Caco-2 (cell line): ENCODE results near the gene ACTR1A. TPM values are rescaled to one million over a fixed set of nuclear protein-coding genes. Genes with fewer than 3 reads are reported as not detected.

Experiments used
- BruUV-seq: library from RNA; stranded (reverse); fragments of 400-500 nt; replicated peaks from 2 replicates; lab custom pipeline; 2021; lab: Mats Ljungman, UMichigan
- CTCF ChIA-PET: fragments of 300-600 bp; sonication (Branson Sonifier 250); formaldehyde crosslinking; loops from one replicate; lab custom pipeline; 2022; ENCODE audit warnings: antibody characterized with exemption; lab: Charles Lee
- POLR2A ChIA-PET: fragments of 300-600 bp; sonication (Branson Sonifier 250); formaldehyde crosslinking; loops from one replicate; lab custom pipeline; 2022; ENCODE audit warnings: antibody characterized with exemption; lab: Charles Lee
- DNase-seq, 2 experiments: peaks; one replicate each; pipeline versions ENCODE4 v3.0.0 to v3.0.0-alpha.2; 2020 to 2022
- H3K27me3 ChIP-seq: replicated peaks from 2 replicates; pipeline ENCODE4 v1.6.0; 2011; ENCODE audit warnings: low read length; ENCODE audit not compliant: control insufficient read depth, insufficient read depth
- H3K36me3 ChIP-seq: 2 replicates; pipeline ENCODE4 v1.5.1; 2011; ENCODE audit warnings: low read length; ENCODE audit not compliant: control insufficient read depth, insufficient read depth
- H3K4me1 ChIP-seq: fragments of 250-450 bp; sonication (Bioruptor Pico); 2 replicates; pipeline ENCODE4 v1.5.1; 2020; ENCODE audit warnings: mild to moderate bottlenecking
- H3K4me3 ChIP-seq: 2 replicates; pipeline ENCODE4 v1.5.1; 2011; ENCODE audit warnings: low read depth, mild to moderate bottlenecking, control low read depth, low read length
- H3K9me3 ChIP-seq: fragments of 250-450 bp; sonication (Bioruptor Pico); 2 replicates; pipeline ENCODE4 v1.5.1; 2020; ENCODE audit warnings: mild to moderate bottlenecking, moderate library complexity
- H3K27ac Mint-ChIP-seq: one replicate; pipeline ENCODE4 v1.8.0; 2022; ENCODE audit warnings: mixed read lengths; ENCODE audit not compliant: unreplicated experiment
- H3K27me3 Mint-ChIP-seq: one replicate; pipeline ENCODE4 v1.8.0; 2022; ENCODE audit warnings: mixed read lengths; ENCODE audit not compliant: insufficient read depth, unreplicated experiment
- H3K36me3 Mint-ChIP-seq: one replicate; pipeline ENCODE4 v1.8.0; 2022; ENCODE audit warnings: mild to moderate bottlenecking, mixed read lengths; ENCODE audit not compliant: insufficient read depth, unreplicated experiment
- H3K4me1 Mint-ChIP-seq: one replicate; pipeline ENCODE4 v1.8.0; 2022; ENCODE audit warnings: low read depth, mixed read lengths; ENCODE audit not compliant: unreplicated experiment
- H3K4me3 Mint-ChIP-seq: one replicate; pipeline ENCODE4 v1.8.0; 2022; ENCODE audit warnings: mild to moderate bottlenecking, moderate library complexity, mixed read lengths; ENCODE audit not compliant: unreplicated experiment
- H3K9me3 Mint-ChIP-seq: one replicate; pipeline ENCODE4 v1.8.0; 2022; ENCODE audit warnings: mixed read lengths; ENCODE audit not compliant: unreplicated experiment
- intact Hi-C: fragments of 100-400 bp; cut with micrococcal nuclease; formaldehyde crosslinking; loops from one replicate; pipeline ENCODE4 v1.10.0; 2022; ENCODE audit not compliant: unreplicated experiment
- total RNA-seq: library from RNA; stranded (reverse); gene quantifications from 2 replicates; pipeline ENCODE4 v1.2.3, GENCODE V29; 2022
- TF ChIP-seq, protein P1 (sequence below), 2 experiments: fragments of 200-600 bp in 1 of 2; IDR thresholded peaks; 1 replicate in 1 of 2; 2 replicates in 1 of 2; pipeline versions ENCODE4 v1.5.1 to v1.8.0; 2011 to 2022; ENCODE audit warnings: antibody characterized with exemption in 1 of 2, control low read depth in 1 of 2, inconsistent platforms in 1 of 2, low read depth in 1 of 2, low read length in 1 of 2, mild to moderate bottlenecking in 1 of 2, moderate library complexity in 1 of 2; ENCODE audit not compliant: insufficient read depth in 1 of 2, severe bottlenecking in 1 of 2, unreplicated experiment in 1 of 2

ACTR1A gene
- total RNA-seq, 1 experiment from 2014 or later: 65.9 TPM

DNA sequence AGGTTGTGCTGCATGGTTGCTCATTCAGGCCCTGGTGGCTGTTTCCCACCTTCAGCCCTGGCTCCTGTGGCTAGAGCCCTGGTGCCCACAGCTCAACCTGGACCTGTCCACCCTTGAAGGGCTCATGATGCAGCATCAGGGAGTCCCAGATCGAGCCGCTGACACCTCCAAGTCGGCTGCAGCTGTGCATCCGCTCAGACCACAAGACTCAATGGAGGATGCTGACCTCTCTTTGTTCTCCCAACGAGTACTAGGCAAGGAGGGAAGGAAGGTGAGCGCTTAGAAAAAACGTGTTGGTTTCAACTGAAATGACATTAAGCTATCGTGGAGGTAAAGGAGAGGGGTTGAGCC, 41.7 kb downstream of the ACTR1A start:
- POLR2A ChIA-PET: interaction anchor here (0.6 to 2.4 kb wide), 2 partner anchors 28 to 215 kb away, joined by 5 to 6 read pairs; partner anchors contain the start of genes CUEDC2 and GBF1

DNA sequence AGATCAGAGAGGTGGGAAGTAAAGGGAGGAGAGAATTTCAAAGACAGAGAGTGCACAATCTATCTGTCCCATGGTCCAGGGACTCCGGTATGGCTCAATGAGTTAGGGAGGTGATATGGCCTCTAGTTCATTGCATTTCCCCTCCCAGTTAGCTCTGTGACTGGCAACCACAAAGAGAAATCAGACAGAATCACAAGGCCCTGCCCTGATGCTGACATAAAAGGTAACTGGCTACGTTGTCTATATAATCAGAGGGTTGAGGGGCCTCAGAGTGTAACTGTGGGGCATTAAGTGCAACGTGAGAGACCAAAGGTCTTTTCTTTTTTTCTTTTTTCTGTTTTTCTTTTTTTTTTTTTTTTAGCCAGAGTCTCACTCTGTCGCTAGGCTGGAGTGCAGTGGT, 43.9 kb downstream of the ACTR1A start:
- no TSS peak for BruUV-seq
- Mint-ChIP-seq H3K4me1 (peaks cover 33% of the 10 kb centered on the region), H3K27ac (peak overlapping the region; percentile 64), H3K36me3 (peaks cover 44% of the 10 kb centered on the region), H3K27me3 (no peaks in the 10 kb centered on the region), H3K9me3 (no peaks in the 10 kb centered on the region), H3K4me3 (no peak overlapping the region)
- peaks cover 50% of the 10 kb centered on the region for H3K4me1 ChIP-seq
- no peaks in the 10 kb centered on the region for H3K9me3 ChIP-seq
- ChIA-PET CTCF (interaction anchor here (0.9 kb wide), 2 partner anchors 24 to 125 kb away, joined by 4 to 6 read pairs; no protein-coding TSS in a partner anchor), POLR2A (interaction anchor here (1.1 kb wide), 1 partner anchor 8 kb away, joined by 3 read pairs; no protein-coding TSS in a partner anchor)
- TF ChIP-seq, protein P1, sequence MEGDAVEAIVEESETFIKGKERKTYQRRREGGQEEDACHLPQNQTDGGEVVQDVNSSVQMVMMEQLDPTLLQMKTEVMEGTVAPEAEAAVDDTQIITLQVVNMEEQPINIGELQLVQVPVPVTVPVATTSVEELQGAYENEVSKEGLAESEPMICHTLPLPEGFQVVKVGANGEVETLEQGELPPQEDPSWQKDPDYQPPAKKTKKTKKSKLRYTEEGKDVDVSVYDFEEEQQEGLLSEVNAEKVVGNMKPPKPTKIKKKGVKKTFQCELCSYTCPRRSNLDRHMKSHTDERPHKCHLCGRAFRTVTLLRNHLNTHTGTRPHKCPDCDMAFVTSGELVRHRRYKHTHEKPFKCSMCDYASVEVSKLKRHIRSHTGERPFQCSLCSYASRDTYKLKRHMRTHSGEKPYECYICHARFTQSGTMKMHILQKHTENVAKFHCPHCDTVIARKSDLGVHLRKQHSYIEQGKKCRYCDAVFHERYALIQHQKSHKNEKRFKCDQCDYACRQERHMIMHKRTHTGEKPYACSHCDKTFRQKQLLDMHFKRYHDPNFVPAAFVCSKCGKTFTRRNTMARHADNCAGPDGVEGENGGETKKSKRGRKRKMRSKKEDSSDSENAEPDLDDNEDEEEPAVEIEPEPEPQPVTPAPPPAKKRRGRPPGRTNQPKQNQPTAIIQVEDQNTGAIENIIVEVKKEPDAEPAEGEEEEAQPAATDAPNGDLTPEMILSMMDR (IDR thresholded peaks at IDR 0.05; ENCODE audit: insufficient read depth in 1 of 2, low read depth in 1 of 2, low read length in 1 of 2, severe bottlenecking in 1 of 2, unreplicated experiment in 1 of 2): no peak
- H3K4me3 ChIP-seq: no peak overlapping the region
- H3K27me3 ChIP-seq: no peaks in the 10 kb centered on the region
- intact Hi-C loops: no loop called here
- 0 out of 2 replicates have a peak, but pooled peaks cover 1% of the 10 kb centered on the region for H3K36me3 ChIP-seq
- DNase-seq: no peak

More for the DNA sequence above, 41.7 kb downstream of the ACTR1A start:
- BruUV-seq: no TSS peak
- peak overlapping the region; percentile 20; the same call in 1 of the 2 replicates for H3K4me3 ChIP-seq
- no peaks in the 10 kb centered on the region for H3K9me3 ChIP-seq
- no peaks in the 10 kb centered on the region for H3K27me3 ChIP-seq
- CTCF ChIA-PET: interaction anchor here (0.8 to 1.0 kb wide), 2 partner anchors 19 to 123 kb away, joined by 3 read pairs; no protein-coding TSS in a partner anchor
- TF ChIP-seq, protein P1 (IDR thresholded peaks at IDR 0.05; ENCODE audit: insufficient read depth in 1 of 2, low read depth in 1 of 2, low read length in 1 of 2, severe bottlenecking in 1 of 2, unreplicated experiment in 1 of 2): no peak
- no peaks in the 10 kb centered on the region for H3K27me3 Mint-ChIP-seq
- peaks cover 35% of the 10 kb centered on the region for H3K36me3 Mint-ChIP-seq
- H3K4me1 ChIP-seq: peaks cover 38% of the 10 kb centered on the region
- no peak for DNase-seq
- H3K36me3 ChIP-seq: no peaks in the 10 kb centered on the region
- no peaks in the 10 kb centered on the region for H3K9me3 Mint-ChIP-seq
- peaks cover 24% of the 10 kb centered on the region for H3K4me1 Mint-ChIP-seq
- H3K4me3 Mint-ChIP-seq: peak overlapping the region; percentile 96
- intact Hi-C loops: loop anchor here (1.0 to 2.0 kb wide), 3 partner anchors 11 to 41 kb away; partner anchors contain the start of genes ACTR1A and FBXL15
- peak overlapping the region; percentile 78 for H3K27ac Mint-ChIP-seq

DNA sequence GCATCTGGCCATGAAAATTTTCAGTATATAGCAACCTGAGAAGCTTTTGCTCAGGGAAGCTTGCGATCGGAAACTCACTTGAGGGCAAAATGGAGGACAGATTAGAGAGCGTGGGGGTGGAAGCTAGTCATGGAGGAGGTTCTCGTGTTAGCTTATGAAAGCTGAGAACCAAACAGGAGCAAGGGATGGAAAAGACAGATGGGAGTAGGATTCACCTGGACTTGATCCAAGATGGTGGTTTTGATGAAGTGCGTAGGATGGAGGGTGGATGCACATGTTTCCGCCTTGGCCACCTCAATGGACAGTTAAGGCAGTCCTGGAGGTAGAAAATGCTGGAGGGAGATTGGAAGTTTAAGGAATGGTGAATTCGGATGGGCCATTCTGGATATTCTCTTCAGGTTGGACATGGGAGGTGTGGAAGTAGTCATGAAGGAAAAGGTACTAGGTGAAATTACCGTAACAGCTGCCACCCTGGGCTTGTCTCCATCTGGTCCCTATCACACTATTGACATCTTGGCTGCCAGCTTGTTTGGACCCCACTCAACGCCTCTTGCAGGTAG, 44.8 kb downstream of the ACTR1A start:
- Histone ChIP-seq H3K27me3 (no peaks in the 10 kb centered on the region), H3K4me3 (no peak overlapping the region), H3K36me3 (0 out of 2 replicates have a peak, but pooled peaks cover 1% of the 10 kb centered on the region), H3K9me3 (no peaks in the 10 kb centered on the region), H3K4me1 (peaks cover 53% of the 10 kb centered on the region)
- H3K27me3 Mint-ChIP-seq: no peaks in the 10 kb centered on the region
- TF ChIP-seq, protein P1 (IDR thresholded peaks at IDR 0.05; ENCODE audit: insufficient read depth in 1 of 2, low read depth in 1 of 2, low read length in 1 of 2, severe bottlenecking in 1 of 2, unreplicated experiment in 1 of 2): no peak
- H3K4me3 Mint-ChIP-seq: no peak overlapping the region
- peaks cover 31% of the 10 kb centered on the region for H3K4me1 Mint-ChIP-seq
- ChIA-PET POLR2A (no interaction called here), CTCF (no interaction called here)
- no peak overlapping the region for H3K27ac Mint-ChIP-seq
- DNase-seq: no peak
- intact Hi-C loops: no loop called here
- BruUV-seq: no TSS peak
- H3K9me3 Mint-ChIP-seq: no peaks in the 10 kb centered on the region
- H3K36me3 Mint-ChIP-seq: peaks cover 45% of the 10 kb centered on the region
